Skin epidermis (tissue), 12 donors: Measurements from ENCODE around the gene SLC15A4.
"Not testable (repeated sequence)": the region's sequence is repeated elsewhere in the genome, so short reads cannot be mapped to it uniquely, and the experiment has no call there.

Experiments
- H3K27ac ChIP-seq, 21 experiments: fragments of 200-600 bp; sonication (generic) in 11 of 21; one replicate each; pipeline ENCODE4 v1.5.0; 2020; ENCODE audit warnings: mild to moderate bottlenecking in 3 of 21, inconsistent platforms in 2 of 21, moderate library complexity in 2 of 21
- H3K4me3 ChIP-seq, 7 experiments: fragments of 200-600 bp; sonication (generic) in 2 of 7; one replicate each; pipeline ENCODE4 v1.5.0; 2020; ENCODE audit warnings: inconsistent platforms in 2 of 7, mild to moderate bottlenecking in 2 of 7, moderate library complexity in 1 of 7

SLC15A4 gene

GRCh38 chr12:128848371-128848770, 24.6 kb upstream of the SLC15A4 start:
- H3K27ac ChIP-seq, result no peak overlapping the region
- no peak overlapping the region for H3K4me3 ChIP-seq

- H3K27ac ChIP-seq, H3K4me3 ChIP-seq: not testable (repeated sequence)
Measured at GRCh38 chr12:128846671-128847070, 22.9 kb upstream of the SLC15A4 start.

DNA sequence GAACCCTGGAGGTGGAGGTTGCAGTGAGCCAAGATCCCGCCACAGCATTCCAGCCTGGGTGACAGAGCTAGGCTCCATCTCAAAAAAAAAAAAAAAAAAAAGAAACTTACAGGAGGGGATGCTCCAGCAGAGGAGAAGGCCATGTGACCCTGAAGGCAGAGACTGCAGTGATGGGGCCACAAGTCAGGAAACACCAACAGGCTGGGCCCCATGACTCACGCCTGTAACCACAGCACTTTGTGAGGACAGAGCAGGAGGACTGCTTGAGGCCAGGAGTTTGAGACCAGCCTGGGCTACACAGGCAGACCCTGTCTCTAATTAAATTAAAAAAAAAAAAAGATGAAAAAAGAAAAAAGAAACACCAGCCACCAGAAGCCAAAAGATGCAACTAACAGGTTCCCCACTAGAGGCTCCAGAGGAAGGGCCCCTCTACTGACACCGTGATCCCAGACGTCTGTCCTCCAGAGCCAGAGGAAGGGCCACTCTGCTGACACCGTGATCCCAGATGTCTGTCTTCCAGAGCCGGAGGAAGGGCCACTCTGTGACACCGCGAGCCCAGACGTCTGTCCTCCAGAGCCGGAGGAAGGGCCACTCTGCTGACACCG, 20.4 kb upstream of the SLC15A4 start:
- H3K4me3 ChIP-seq, result no peak overlapping the region
- no peak overlapping the region for H3K27ac ChIP-seq

GRCh38 chr12:128843538-128843937, 19.8 kb upstream of the SLC15A4 start:
- no peak overlapping the region for H3K27ac ChIP-seq

GRCh38 chr12:128842579-128842978, 18.8 kb upstream of the SLC15A4 start:
- no peak overlapping the region for H3K27ac ChIP-seq
- no peak overlapping the region for H3K4me3 ChIP-seq

More at GRCh38 chr12:128843538-128843937, 19.8 kb upstream of the SLC15A4 start:
- no peak overlapping the region for H3K4me3 ChIP-seq

- Histone ChIP-seq H3K27ac (no peak overlapping the region), H3K4me3 (no peak overlapping the region)
Measured at GRCh38 chr12:128840862-128841468, 17.2 kb upstream of the SLC15A4 start.

DNA sequence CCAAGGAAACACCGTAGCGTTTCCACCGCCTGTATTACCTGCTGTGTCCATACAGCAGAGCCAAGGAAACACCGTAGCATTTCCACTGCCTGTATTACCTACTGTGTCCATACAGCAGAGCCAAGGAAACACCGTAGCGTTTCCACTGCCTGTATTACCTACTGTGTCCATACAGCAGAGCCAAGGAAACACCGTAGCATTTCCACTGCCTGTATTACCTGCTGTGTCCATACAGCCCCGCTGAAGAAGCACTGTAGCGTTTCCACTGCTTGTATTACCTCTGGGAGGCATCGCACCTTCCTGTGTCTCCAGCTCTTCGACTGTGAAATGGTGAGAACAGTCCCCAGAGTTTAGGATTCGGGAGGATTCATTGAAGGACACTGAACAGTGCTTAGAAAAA, 16.1 kb upstream of the SLC15A4 start:
- H3K4me3 ChIP-seq, H3K27ac ChIP-seq: not testable (repeated sequence)

DNA sequence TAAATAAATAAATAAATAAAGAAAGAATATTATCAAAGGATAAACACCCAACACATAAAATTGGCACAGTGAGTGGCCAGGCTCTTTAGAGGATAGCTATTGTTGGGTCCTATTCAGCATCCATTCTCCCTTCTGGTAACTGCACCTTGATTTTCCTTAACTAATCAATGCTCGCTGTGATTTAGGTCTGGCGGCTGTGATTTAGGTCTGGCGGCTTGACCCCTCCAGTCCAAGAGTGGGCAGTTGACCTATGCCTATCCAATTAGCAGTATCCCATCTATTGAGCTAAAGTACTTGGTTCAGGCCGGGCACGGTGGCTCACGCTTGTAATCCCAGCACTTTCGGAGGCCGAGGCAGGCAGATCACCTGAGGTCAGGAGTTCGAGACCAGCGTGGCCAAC, 9.7 kb upstream of the SLC15A4 start:
- H3K27ac ChIP-seq, result no peak overlapping the region
- H3K4me3 ChIP-seq, result no peak overlapping the region

DNA sequence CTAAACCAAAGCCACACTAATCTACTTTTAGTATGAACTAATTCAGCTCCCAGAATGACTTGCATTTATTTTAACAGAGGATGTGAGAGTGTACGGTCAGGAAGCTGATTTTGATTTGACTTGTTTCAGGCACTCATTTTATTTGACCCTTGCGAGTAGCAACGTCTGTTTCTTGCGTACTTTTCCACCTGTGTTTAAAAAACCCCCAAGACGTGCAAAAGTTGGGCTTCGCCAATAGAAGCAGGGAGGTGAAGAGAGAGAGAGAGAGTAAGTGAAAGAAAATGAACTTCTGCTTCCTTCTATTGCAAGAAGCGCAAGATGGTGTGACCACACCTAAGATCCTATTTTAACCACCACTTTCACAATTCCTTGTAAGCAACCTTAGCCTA, 6.7 kb upstream of the SLC15A4 start:
- H3K4me3 ChIP-seq, result no peak overlapping the region
- peak overlapping the region in 2 of 21 experiments; percentile 0 to 34 for H3K27ac ChIP-seq

GRCh38 chr12:128829861-128830504, 6.2 kb upstream of the SLC15A4 start:
- H3K4me3 ChIP-seq, result no peak overlapping the region
- peak overlapping the region in 2 of 21 experiments; percentile 34 to 37 for H3K27ac ChIP-seq

DNA sequence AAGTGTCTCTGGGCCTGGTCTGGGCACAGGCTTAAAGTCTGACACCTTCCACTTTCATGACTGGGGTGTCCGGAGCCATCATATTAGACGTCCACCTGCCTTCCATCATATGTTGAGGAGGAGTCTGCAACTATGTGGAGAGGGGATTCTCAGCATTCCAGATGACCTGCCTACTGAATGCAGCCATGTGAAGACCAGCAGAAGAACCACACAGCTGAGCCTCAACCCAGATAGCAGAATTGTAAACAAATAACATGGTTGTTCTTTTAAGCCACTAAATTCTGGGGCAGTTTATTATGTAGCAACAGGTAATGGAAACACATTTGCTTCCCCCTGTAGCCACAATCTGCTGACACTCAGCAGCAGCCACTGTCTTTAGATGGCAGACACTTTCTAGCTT, 4.0 kb upstream of the SLC15A4 start:
- Histone ChIP-seq H3K4me3 (no peak overlapping the region), H3K27ac (no peak overlapping the region)

DNA sequence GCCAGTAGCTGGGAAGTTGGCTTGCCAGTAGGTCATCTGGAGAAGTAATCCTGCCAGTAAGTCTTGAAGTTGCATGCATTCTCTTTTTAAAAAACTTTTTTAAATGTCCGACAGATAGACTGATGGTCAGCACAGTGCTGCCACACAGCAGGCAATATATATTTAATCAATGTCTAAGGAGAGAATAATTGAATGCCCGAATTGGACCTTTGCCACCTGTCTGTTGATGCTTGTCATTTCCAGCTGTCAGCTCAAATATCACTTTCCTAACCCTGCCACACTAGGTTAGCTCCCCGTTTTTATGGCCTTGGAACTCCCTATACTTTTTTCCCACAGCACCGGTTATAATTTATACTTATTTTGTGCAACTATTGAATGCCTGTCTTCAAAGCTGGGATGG, 2.1 kb upstream of the SLC15A4 start:
- no peak overlapping the region for H3K27ac ChIP-seq

GRCh38 chr12:128823216-128823915, 392 bp downstream of the SLC15A4 start:
- Histone ChIP-seq H3K27ac (peak overlapping the region; percentile 73 to 95 (median 88)), H3K4me3 (peak overlapping the region; percentile 81 to 98 (median 88))

More for the DNA sequence above, 2.1 kb upstream of the SLC15A4 start:
- H3K4me3 ChIP-seq, result no peak overlapping the region

DNA sequence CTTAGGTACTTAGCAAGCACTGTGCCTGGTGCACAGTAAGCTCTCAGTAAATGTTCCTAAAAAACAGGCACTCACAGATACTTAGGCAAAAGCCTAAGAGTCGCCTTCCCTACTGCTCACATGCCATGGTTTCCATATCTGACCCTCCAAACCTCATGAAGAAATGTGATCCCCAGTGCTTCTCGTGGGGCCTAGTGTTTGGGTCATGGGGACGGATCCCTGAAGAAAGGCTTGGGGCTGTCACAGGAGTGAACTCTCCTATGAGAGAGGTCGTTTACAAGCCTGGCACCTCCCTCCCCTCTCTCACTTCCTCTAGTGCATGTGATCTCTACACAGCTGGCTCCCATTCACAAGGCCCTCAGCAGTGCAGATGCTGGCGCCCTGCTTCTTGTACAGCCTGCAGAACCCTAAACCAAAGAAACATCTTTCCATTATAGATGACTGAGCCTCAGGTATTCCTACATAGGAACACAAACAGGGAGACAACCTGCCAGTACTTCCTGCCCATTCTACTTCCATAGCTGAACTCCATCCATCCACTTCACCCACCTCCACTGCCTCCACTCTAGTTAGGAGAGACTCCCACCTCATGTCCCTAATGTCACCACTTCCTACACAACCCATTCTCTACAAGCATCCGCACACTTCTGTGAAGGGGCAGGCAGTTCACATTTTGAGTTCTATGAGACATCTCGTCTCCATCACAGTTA, 2.9 kb downstream of the SLC15A4 start:
- H3K27ac ChIP-seq, result peak overlapping the region in 7 of 21 experiments; percentile 18 to 61 (median 42)
- H3K4me3 ChIP-seq, result no peak overlapping the region

DNA sequence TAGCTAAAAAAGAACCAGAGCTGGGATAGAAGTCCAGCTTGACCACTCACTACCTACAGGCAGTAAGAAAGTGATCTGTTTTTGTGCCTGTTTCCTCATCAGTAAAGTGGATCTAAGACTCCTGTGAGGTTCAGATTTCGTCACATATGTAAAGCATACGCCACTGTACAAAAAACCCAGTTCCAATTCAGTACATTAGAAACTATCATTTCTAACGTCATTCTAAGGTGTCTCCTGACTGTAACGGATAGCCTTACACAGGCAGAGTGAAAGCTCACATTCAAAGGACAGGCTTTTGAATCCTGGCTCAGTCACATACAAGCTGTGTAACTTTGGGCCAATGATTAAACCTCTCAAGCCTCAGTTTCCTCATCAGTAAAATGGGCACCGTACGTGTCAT, 3.5 kb downstream of the SLC15A4 start:
- Histone ChIP-seq H3K27ac (peak overlapping the region in 4 of 21 experiments; percentile 35 to 61 (median 47)), H3K4me3 (no peak overlapping the region)

DNA sequence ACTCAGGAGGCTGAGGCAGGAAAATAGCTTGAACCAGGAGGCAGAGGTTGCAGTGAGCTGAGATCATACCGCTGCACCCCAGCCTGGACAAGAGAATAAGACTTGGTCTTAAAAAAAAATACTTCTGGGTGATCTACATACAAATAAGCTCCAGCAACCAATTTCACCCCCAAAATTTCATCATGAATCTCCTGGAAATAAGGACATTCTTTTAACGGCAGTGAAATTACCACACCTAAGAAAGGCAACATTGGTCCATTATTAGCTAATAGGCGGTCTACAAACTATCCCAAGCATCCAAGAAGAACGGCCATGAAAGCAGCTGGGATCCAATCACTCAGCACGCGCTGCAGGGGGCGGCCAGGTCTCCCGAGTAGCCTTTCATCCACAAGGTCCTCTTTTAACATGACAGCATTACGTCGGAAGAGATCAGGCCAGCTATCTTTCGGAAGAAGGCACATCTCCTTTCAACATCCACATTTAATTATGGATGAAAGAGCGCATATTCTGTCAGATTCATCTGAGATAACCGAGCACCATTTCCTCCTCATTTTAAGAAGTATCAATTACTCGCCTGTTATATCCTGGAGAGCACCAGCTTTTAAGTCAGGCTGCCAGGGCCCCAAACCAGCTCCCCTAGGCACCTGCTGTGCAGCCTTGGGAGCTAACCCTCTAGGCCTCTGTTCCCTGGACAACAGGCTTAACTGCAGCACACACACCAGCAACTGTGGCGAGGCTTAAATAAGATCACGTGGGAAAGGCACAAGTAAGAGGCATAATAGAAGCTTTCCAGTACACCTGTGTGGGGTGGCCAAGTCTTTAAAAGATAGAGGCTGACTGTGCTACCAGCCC, 4.2 kb downstream of the SLC15A4 start:
- H3K4me3 ChIP-seq, result no peak overlapping the region
- peak overlapping the region in 3 of 21 experiments; percentile 26 to 81 (median 35) for H3K27ac ChIP-seq

DNA sequence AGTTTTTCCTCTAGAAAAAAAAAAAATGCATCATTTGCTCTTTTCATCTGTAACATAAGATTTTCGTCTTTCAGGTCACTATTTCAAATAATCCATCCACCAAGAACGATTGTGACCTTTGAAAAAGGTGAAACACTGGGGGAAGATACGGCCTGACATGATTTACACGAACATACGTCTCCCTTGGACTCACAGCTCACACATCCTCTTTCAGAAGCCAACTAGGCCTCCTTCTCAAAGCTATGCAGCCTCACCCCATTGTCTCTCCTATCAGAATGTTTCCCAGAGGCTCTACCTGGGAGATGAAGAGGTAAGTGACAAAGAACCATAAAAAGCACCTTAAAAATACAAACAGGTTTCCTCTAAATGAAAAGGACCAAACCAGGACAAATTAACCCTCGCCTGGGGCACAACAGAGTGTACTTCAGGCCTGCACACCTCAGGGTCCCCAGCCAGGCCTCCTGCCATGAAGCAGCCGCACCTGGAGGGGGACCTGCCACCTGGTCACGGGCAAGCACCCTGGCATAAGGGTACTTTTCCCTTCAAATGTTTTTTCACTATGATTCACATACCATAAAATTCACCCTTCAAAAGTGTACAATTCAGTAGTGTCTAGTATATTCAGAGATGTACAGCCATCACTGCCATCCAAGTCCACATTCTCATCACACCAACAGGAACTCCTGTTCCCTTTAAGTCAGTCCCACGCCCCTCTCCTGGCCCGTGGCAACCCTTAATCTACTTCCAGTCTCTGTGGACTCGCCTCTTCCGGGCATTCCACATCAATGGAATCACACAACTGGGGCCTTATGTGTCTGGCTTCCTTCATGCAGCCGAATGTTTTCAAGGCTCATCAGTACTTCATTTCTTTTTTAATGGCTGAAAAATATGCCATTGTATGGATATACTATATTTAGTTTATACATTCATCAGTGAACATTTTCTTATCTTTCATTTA, 5.4 kb downstream of the SLC15A4 start:
- no peak overlapping the region for H3K4me3 ChIP-seq
- H3K27ac ChIP-seq, result peak overlapping the region in 17 of 21 experiments; percentile 35 to 81 (median 67)
